GM12872 (cell line): Measurements from ENCODE around the gene TMEM132C.

ENCODE experiments used
- TF ChIP-seq, protein P1 (sequence below): IDR thresholded peaks from 3 replicates; pipeline ENCODE4 v1.5.1; 2011; ENCODE audit warnings: low read depth, mild to moderate bottlenecking, low read length, moderate library complexity; ENCODE audit not compliant: insufficient read depth

Gene TMEM132C

DNA sequence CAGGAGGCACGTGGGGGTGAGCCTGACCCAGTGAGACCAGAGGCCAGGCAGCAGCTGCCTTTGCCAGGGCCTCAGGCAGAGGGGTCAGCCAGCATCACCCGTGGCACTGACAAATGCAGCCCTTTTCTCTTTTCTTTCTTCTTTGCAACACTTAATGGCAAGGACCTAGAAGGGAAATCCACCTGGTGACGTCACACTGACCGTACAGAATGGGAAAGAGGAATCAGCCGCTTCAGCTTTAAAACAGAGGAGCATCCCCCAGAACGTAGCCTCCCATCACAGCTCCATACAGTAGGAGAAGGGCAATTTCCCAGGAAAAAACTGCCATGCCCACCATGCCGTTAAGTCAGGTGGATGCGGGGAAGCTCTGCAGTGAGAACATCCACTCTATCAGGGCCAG lies 328.6 kb downstream of the TMEM132C start:
- TF ChIP-seq, protein P1, sequence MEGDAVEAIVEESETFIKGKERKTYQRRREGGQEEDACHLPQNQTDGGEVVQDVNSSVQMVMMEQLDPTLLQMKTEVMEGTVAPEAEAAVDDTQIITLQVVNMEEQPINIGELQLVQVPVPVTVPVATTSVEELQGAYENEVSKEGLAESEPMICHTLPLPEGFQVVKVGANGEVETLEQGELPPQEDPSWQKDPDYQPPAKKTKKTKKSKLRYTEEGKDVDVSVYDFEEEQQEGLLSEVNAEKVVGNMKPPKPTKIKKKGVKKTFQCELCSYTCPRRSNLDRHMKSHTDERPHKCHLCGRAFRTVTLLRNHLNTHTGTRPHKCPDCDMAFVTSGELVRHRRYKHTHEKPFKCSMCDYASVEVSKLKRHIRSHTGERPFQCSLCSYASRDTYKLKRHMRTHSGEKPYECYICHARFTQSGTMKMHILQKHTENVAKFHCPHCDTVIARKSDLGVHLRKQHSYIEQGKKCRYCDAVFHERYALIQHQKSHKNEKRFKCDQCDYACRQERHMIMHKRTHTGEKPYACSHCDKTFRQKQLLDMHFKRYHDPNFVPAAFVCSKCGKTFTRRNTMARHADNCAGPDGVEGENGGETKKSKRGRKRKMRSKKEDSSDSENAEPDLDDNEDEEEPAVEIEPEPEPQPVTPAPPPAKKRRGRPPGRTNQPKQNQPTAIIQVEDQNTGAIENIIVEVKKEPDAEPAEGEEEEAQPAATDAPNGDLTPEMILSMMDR, result no peak

DNA sequence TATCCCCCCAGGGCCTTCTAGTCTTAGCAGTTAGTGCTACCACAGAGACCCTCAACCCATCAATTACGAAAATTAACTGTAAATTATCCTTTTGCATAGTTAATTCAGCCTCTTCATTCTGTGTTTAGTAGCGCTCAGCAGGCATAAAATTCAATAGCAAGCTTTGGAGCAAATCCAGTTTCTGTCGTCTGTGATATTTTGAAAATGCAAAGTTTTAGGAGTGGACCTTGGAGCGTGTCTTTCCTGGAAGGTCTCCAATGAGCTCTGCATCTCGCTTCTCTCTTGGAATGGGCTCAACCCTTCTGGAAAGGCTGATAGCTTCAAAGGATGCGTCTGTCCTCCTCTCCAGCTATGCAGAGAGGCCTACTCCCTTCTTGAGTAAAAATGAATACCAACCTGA lies 333.9 kb downstream of the TMEM132C start:
- TF ChIP-seq, protein P1, result no peak

DNA sequence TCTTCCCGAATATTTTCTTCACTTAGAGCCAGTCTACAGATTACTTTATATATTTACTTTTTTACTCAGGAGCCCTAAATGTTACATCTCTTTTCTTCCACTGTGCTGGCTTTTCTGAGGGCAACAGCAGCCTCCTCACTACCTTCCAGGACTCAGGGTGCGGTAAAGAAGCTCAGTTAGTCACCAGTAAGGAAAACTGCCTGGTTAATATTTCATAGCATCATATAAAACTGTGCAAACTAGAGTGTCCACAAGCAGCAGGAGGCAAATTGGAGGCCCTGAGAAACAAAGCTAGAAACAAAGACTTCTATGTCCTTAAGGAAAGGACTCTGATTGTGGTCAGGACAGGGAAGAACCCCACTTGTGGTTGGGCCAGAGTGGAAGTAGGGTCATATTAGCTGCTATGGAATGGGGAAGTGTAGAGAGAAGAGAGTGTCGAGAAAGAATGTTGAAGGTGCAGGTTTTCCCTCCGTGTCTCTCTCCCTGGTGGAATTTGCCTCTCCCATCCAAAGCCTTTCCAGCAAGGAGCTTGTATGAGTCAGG lies 336.7 kb downstream of the TMEM132C start:
- TF ChIP-seq, protein P1, result no peak

DNA sequence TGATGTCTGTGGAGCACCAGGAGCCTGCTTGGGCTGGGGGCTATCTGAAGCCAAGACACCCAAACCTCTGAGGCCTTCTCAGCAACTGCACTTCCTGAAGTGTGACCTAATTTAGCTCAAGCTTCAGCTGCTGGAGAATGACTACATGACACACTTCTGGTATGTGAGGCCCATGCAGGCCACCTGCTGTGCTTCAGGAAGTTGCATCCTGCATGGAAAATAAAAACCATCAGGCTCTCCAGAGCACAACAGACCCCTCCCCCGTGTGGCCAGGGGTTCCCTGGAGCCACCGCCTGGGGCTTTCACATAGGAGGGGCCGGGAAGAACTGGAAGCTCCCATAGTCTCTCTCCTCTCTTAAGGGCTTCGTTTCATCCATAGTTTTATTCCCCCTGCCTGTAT lies 339.1 kb downstream of the TMEM132C start:
- TF ChIP-seq, protein P1, result no peak

DNA sequence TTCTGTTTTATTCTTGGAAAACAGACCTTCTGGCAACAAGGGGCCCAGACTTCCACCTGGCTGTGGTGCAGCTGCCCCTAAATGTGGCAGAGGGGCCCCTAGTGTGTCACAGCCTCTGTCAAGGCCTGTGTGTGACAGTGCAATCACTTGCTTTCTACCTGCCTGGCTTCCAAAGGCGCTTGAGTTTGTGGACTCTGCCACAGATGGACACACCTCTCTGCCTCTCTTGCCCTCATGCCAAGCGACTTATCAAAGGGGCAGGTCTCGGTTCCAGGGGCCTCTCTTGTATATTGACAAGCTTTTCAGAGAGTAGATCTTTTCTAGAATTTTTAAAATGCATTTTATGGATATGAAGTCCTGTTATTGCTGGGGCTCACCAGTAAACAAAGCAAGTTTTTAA lies 339.6 kb downstream of the TMEM132C start:
- TF ChIP-seq, protein P1, result no peak

DNA sequence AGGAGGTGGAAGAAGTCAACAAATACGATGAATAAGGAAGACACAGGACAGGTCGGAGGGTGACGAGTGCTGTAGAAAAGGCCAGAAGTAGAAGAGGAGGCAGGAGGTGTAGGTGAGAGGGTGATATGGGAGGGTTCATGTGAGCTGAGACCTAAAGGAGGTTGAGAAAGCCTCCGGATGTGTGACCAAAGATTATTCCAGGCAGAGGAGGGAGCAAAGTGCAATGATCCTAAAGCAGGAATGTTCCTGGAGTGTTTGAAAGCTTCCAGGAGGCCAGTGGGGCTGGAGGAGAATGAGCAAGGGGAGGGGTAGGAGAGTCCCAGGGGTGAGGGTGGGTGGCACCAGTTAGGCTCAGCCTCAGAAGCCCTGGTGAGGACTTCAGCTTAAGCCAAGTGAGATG lies 340.0 kb downstream of the TMEM132C start:
- TF ChIP-seq, protein P1, result no peak

DNA sequence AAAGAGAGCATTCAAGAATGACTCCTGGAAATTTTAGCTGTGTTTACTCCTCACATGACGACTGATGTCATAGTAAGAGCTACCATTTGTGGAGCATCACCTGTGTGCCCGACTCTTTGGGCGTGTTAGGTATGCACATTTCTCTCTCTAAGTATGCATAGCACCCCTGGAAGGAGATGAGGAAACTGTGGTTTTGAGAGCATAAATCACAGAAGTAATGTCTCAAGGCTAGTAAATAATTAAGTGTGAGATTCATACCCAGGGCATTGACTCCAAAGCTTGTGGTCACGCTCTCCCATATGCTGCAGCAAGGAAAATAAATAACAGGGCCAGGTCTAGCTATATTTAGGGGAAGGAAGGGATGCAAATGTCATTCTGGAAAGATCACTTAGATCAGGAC lies 340.7 kb downstream of the TMEM132C start:
- TF ChIP-seq, protein P1, result no peak
